GM18873 (cell line): ENCODE measurements around the gene ACVR1.

ENCODE experiments used
- ATAC-seq: cut with Tn5 transposase; IDR thresholded peaks from one replicate; pipeline ENCODE4 v1.9.1; 2021; ENCODE audit warnings: mild to moderate bottlenecking, moderate library complexity, moderate number of reproducible peaks; ENCODE audit not compliant: unreplicated experiment, low FRiP score

Gene ACVR1

GRCh38 chr2:157803476-157803875 lies 72.7 kb downstream of the ACVR1 start:
- ATAC-seq, result no peak

GRCh38 chr2:157800838-157801495 lies 75.2 kb downstream of the ACVR1 start:
- ATAC-seq, result no peak

- ATAC-seq, result no peak
Measured at GRCh38 chr2:157793053-157793612, 83.0 kb downstream of the ACVR1 start.

GRCh38 chr2:157792335-157793052 lies 83.6 kb downstream of the ACVR1 start:
- ATAC-seq, result no peak

- no peak for ATAC-seq
Measured at GRCh38 chr2:157790780-157791179, 85.3 kb downstream of the ACVR1 start.

GRCh38 chr2:157789933-157790511 lies 86.1 kb downstream of the ACVR1 start:
- no peak for ATAC-seq

GRCh38 chr2:157789256-157789655 lies 86.9 kb downstream of the ACVR1 start:
- no peak for ATAC-seq

GRCh38 chr2:157788201-157788600 lies 87.9 kb downstream of the ACVR1 start:
- no peak for ATAC-seq

GRCh38 chr2:157787364-157787938 lies 88.7 kb downstream of the ACVR1 start:
- no peak for ATAC-seq

- no peak for ATAC-seq
Measured at GRCh38 chr2:157786663-157787363, 89.3 kb downstream of the ACVR1 start.

GRCh38 chr2:157785866-157786662 lies 90.1 kb downstream of the ACVR1 start:
- no peak for ATAC-seq

- ATAC-seq, result no peak
Measured at GRCh38 chr2:157785200-157785599, 90.9 kb downstream of the ACVR1 start.

- no peak for ATAC-seq
Measured at GRCh38 chr2:157784823-157785175, 91.3 kb downstream of the ACVR1 start.

GRCh38 chr2:157784169-157784822 lies 91.8 kb downstream of the ACVR1 start:
- no peak for ATAC-seq

- no peak for ATAC-seq
Measured at GRCh38 chr2:157783245-157783644, 92.9 kb downstream of the ACVR1 start.

- ATAC-seq, result no peak
Measured at GRCh38 chr2:157782057-157782845, 93.9 kb downstream of the ACVR1 start.

GRCh38 chr2:157780211-157780610 lies 95.9 kb downstream of the ACVR1 start:
- no peak for ATAC-seq

- no peak for ATAC-seq
Measured at GRCh38 chr2:157779794-157780193, 96.3 kb downstream of the ACVR1 start.

- no peak for ATAC-seq
Measured at GRCh38 chr2:157777427-157777826, 98.7 kb downstream of the ACVR1 start.
